GM23248 (cell line): Measurements from ENCODE around the gene UPB1.
"Not testable (repeated sequence)": the region's sequence is repeated elsewhere in the genome, so short reads cannot be mapped to it uniquely, and the experiment has no call there.

ENCODE experiments used
- EZH2 ChIP-seq: fragments of 200-600 bp; sonication (generic); IDR thresholded peaks from 2 replicates; pipeline ENCODE4 v1.6.1; 2018; ENCODE audit warnings: antibody characterized with exemption, mild to moderate bottlenecking; ENCODE audit not compliant: insufficient read depth, poor library complexity, severe bottlenecking
- EZH2phosphoT487 ChIP-seq: fragments of 200-600 bp; sonication (generic); IDR thresholded peaks from 2 replicates; pipeline ENCODE4 v1.6.1; 2018; ENCODE audit warnings: antibody characterized with exemption, moderate library complexity, mild to moderate bottlenecking, low read depth; ENCODE audit not compliant: insufficient read depth

DNA sequence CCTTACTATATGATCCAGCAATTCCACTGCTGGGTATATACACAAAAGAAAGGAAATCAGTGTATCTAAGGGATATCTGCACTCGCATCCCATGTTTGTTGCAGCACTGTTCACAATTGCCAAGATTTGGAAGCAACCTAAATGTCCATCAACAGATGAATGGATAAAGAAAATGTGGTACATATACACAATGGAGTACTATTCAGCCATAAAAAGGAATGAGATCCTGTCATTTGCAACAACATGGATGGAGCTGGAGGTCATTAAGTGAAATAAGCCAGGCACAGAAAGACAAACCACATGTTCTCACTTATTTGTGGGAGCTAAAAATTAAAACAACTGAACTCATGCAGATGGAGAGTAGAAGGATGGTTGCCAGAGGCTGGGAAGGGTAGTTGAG lies 5.7 kb upstream of the UPB1 start:
- TF ChIP-seq EZH2phosphoT487, EZH2: not testable (repeated sequence)
